ENCODE results near the gene KIAA1328. TPM values are rescaled to one million over a fixed set of nuclear protein-coding genes. Genes with fewer than 3 reads are reported as not detected.
A peak's percentile ranks its signal among the peaks of the same experiment; 100 is the strongest.

The KIAA1328 gene
- total and polyA plus RNA-seq, 4 donors = 2.0 to 21.1 (median 12.8) TPM

DNA sequence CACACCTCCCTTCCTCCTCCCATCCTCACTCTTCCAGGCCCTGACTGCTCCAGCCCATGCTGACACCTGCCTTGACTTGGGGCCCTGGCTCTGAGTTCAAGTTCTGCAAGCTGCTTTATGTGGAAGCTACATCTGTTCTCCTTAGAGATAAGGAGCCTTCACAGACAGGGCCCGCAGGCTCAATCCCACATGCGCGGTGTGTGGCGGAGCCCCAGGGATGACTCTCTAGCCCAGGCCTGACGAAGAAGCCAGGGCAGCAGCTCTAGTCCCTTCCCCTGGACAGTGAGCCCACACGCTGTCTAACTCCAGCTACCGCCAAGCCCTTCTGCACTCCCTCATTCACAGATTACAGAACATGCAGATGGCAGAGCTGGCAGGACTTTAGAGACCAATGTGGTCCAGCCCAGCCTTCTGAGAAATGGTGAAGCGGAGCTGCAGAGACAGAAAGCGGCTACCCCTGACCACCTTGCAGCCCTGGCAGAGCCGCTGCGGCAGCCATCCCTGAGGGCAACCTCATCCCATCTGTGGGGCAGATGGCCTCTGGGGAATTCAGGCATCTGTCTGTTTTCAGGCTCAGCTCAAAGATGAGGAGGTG is 432.4 kb downstream of the KIAA1328 start:
- no peaks in the 10 kb centered on the region for H3K4me1 ChIP-seq (ENCODE audit: control insufficient read depth in 1 of 2, insufficient read depth in 2 of 2, low read length in 2 of 2)
- H3K9me3 ChIP-seq (ENCODE audit: control insufficient read depth, low read length) = no peaks in the 10 kb centered on the region
- no peak overlapping the region for H3K4me3 ChIP-seq (ENCODE audit: low read length in 2 of 2)
- 85 to 87% methylated on average over 11 of the region's 11 CpGs for WGBS, 2 donors
- intact Hi-C loops (cut with DNase I) = no loop called here
- H3K36me3 ChIP-seq (ENCODE audit: control insufficient read depth in 1 of 2, insufficient read depth in 2 of 2, low read length in 1 of 2) = no peaks in the 10 kb centered on the region
- no peak for ATAC-seq (ENCODE audit: low FRiP score)
- no peaks in the 10 kb centered on the region for H3K27me3 ChIP-seq (ENCODE audit: control insufficient read depth in 1 of 2, insufficient read depth in 2 of 2, low read length in 1 of 2)
- DNase-seq = peak in 1 of 2 donors; percentile 53
- no peak overlapping the region for H3K27ac ChIP-seq (ENCODE audit: low read depth in 1 of 2, low read length in 2 of 2)

DNA sequence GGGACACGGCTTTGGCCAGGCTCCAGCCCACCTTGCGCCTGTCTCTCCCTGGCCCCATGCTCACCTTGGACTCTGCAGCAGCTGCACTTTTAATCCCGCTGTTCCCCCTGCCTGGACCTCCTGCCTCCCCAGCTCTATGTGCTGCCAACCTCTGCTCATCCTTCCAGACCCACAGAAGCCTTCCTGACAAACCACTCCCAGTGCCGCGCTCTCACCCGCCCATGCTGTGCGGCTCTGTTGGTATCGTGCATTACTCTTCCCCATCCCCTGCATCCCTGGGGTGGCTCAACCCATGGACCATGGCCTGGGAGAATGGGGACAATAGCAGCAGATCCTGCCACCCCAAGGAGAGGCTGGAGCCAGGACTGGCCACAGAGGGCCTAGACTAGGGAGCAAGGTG is 433.1 kb downstream of the KIAA1328 start:
- WGBS, 2 donors = 87 to 88% methylated on average over 8 of the region's 8 CpGs
- no peak for ATAC-seq (ENCODE audit: low FRiP score)
- Histone ChIP-seq H3K4me1 (ENCODE audit: control insufficient read depth in 1 of 2, insufficient read depth in 2 of 2, low read length in 2 of 2) (no peaks in the 10 kb centered on the region), H3K27me3 (ENCODE audit: control insufficient read depth in 1 of 2, insufficient read depth in 2 of 2, low read length in 1 of 2) (no peaks in the 10 kb centered on the region), H3K36me3 (ENCODE audit: control insufficient read depth in 1 of 2, insufficient read depth in 2 of 2, low read length in 1 of 2) (no peaks in the 10 kb centered on the region), H3K27ac (ENCODE audit: low read depth in 1 of 2, low read length in 2 of 2) (no peak overlapping the region), H3K9me3 (ENCODE audit: control insufficient read depth, low read length) (no peaks in the 10 kb centered on the region), H3K4me3 (ENCODE audit: low read length in 2 of 2) (no peak overlapping the region)
- intact Hi-C loops (cut with DNase I) = no loop called here
- DNase-seq = peak in 1 of 2 donors; percentile 43

DNA sequence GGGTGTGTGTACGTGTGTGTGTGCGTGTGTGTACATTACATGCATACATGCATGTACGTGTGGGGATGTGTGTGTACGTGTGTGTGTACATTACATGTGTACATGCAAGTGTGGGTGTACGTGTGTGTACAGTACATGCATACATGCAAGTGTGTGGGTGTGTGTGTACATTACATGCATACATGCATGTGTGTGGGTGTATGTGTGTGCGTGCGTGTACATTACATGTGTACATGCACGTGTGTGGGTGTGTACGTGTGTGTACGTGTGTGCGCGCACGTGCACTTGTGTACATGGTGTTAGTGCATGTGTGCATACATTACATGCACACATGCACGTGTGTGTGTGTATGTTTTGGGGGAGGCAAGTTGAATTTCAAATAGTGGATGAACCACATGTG is 436.0 kb downstream of the KIAA1328 start:
- intact Hi-C loops (cut with DNase I) = no loop called here
- no peak for ATAC-seq (ENCODE audit: low FRiP score)

DNA sequence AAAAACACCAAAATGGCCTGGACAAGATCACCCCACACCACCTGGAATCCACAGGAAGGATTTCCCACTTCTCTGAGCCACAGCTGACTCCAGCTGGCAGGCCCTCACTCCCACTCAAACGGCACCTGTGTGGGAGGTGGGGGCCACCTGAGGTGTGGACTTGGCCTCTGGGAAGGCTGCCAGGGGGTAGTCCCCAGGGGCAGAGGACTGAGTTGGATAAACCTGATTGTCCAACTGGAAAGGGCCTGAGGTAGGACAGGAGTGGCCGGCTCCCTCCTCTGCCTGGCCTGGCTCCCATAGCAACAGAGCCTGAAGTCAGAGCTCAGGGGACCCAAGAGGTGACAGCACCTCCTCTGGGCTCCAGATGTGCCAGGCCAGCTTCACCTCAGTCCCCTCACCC is 436.5 kb downstream of the KIAA1328 start:
- Histone ChIP-seq H3K36me3 (ENCODE audit: control insufficient read depth in 1 of 2, insufficient read depth in 2 of 2, low read length in 1 of 2) (no peaks in the 10 kb centered on the region), H3K9me3 (ENCODE audit: control insufficient read depth, low read length) (no peaks in the 10 kb centered on the region), H3K27ac (ENCODE audit: low read depth in 1 of 2, low read length in 2 of 2) (no peak overlapping the region), H3K4me3 (ENCODE audit: low read length in 2 of 2) (no peak overlapping the region), H3K4me1 (ENCODE audit: control insufficient read depth in 1 of 2, insufficient read depth in 2 of 2, low read length in 2 of 2) (no peaks in the 10 kb centered on the region), H3K27me3 (ENCODE audit: control insufficient read depth in 1 of 2, insufficient read depth in 2 of 2, low read length in 1 of 2) (no peaks in the 10 kb centered on the region)
- no peak for DNase-seq
- 38 to 56% methylated on average over 2 of the region's 2 CpGs for WGBS, 2 donors
- intact Hi-C loops (cut with DNase I) = no loop called here
- ATAC-seq (ENCODE audit: low FRiP score) = no peak

More for the DNA sequence above, 436.0 kb downstream of the KIAA1328 start:
- 93% methylated on average over 14 of the region's 14 CpGs for WGBS, 2 donors
- Histone ChIP-seq H3K9me3 (ENCODE audit: control insufficient read depth, low read length) (no peaks in the 10 kb centered on the region), H3K27ac (ENCODE audit: low read depth in 1 of 2, low read length in 2 of 2) (no peak overlapping the region), H3K4me1 (ENCODE audit: control insufficient read depth in 1 of 2, insufficient read depth in 2 of 2, low read length in 2 of 2) (no peaks in the 10 kb centered on the region), H3K4me3 (ENCODE audit: low read length in 2 of 2) (no peak overlapping the region), H3K27me3 (ENCODE audit: control insufficient read depth in 1 of 2, insufficient read depth in 2 of 2, low read length in 1 of 2) (no peaks in the 10 kb centered on the region), H3K36me3 (ENCODE audit: control insufficient read depth in 1 of 2, insufficient read depth in 2 of 2, low read length in 1 of 2) (no peaks in the 10 kb centered on the region)
- DNase-seq = no peak

DNA sequence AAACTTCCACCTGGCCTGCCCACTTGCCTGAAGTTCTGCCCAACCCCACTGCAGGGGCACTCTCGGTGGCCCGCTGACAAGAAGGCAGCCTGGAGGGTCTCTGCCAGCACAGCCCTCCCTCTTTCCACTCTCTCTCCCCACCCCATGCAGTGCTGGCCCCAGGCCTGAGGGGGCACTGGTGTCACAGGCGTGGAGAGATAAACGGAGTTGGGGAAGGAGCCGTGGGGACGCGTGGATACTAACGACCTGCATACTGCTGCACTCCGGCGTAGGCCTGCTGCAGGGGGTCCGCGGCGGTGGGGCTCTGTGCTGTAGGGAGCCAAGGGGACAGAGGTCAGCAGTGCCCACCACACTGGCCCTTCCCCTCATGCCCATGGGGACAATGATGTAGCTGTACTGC is 437.4 kb downstream of the KIAA1328 start:
- Histone ChIP-seq H3K27ac (ENCODE audit: low read depth in 1 of 2, low read length in 2 of 2) (no peak overlapping the region), H3K4me3 (ENCODE audit: low read length in 2 of 2) (no peak overlapping the region), H3K9me3 (ENCODE audit: control insufficient read depth, low read length) (no peaks in the 10 kb centered on the region), H3K36me3 (ENCODE audit: control insufficient read depth in 1 of 2, insufficient read depth in 2 of 2, low read length in 1 of 2) (no peaks in the 10 kb centered on the region), H3K4me1 (ENCODE audit: control insufficient read depth in 1 of 2, insufficient read depth in 2 of 2, low read length in 2 of 2) (no peaks in the 10 kb centered on the region), H3K27me3 (ENCODE audit: control insufficient read depth in 1 of 2, insufficient read depth in 2 of 2, low read length in 1 of 2) (no peaks in the 10 kb centered on the region)
- 25 to 30% methylated on average over 13 of the region's 13 CpGs for WGBS, 2 donors
- DNase-seq = no peak
- no peak for ATAC-seq (ENCODE audit: low FRiP score)
- intact Hi-C loops (cut with DNase I) = no loop called here

DNA sequence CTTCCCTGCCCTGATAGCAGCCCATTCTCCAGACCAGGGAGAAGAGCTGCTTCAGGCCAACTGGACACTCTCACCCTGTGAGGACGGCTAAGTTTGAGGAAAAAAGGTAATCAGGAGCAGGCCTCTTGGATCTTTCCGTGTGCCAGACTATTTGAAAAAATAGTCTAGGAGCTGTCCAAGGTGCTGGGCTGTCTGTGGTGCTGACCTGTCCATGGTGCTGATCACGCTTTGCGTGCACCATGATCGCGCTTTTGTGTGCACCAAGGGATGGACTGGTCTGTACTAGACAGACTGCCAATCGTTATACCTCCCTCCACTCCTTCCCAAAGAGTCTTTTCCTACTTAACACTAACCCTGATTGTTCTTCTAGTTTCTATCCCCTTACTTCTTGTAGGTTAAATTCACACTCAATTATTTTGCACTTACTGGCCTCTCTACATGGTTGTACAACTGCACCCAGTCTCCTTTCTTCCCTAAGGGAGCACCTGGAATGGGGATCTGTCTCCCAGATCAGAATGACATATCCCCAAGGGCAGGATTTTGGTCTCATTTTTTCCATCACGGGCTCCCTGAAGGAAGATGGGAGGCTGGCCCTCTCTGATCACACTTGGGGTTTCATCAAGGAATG is 441.2 kb downstream of the KIAA1328 start:
- Histone ChIP-seq H3K4me3 (ENCODE audit: low read length in 2 of 2) (no peak overlapping the region), H3K27me3 (ENCODE audit: control insufficient read depth in 1 of 2, insufficient read depth in 2 of 2, low read length in 1 of 2) (peaks cover 0 to 3% of the 10 kb centered on the region in 2 donors), H3K4me1 (ENCODE audit: control insufficient read depth in 1 of 2, insufficient read depth in 2 of 2, low read length in 2 of 2) (no peaks in the 10 kb centered on the region), H3K9me3 (ENCODE audit: control insufficient read depth, low read length) (no peaks in the 10 kb centered on the region), H3K36me3 (ENCODE audit: control insufficient read depth in 1 of 2, insufficient read depth in 2 of 2, low read length in 1 of 2) (no peaks in the 10 kb centered on the region), H3K27ac (ENCODE audit: low read depth in 1 of 2, low read length in 2 of 2) (no peak overlapping the region)
- WGBS, 2 donors = 14 to 16% methylated on average over 8 of the region's 8 CpGs
- ATAC-seq (ENCODE audit: low FRiP score) = no peak
- intact Hi-C loops (cut with DNase I) = no loop called here
- no peak for DNase-seq

DNA sequence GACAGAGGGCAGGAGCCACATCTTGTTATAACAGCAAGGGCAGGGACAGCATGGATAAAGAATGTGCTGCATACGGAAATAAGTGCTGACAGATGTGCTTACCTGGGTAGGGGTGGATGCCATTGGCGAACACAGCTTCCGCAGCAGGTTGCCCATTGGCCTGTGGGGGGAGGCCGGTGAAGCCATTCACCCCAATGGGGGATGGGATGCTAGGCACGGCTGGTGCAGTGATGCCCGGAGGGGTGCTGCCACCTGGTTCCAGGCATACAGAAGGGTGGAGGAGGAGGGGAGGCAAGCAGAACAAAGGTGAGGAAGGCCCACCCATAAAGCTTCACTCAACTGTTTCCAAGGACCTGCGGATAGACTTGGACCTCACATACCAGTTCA is 441.7 kb downstream of the KIAA1328 start:
- H3K4me1 ChIP-seq (ENCODE audit: control insufficient read depth in 1 of 2, insufficient read depth in 2 of 2, low read length in 2 of 2) = no peaks in the 10 kb centered on the region
- peaks cover 0 to 3% of the 10 kb centered on the region in 2 donors for H3K27me3 ChIP-seq (ENCODE audit: control insufficient read depth in 1 of 2, insufficient read depth in 2 of 2, low read length in 1 of 2)
- H3K4me3 ChIP-seq (ENCODE audit: low read length in 2 of 2) = no peak overlapping the region
- H3K9me3 ChIP-seq (ENCODE audit: control insufficient read depth, low read length) = peaks cover 1% of the 10 kb centered on the region
- 81 to 88% methylated on average over 7 of the region's 7 CpGs for WGBS, 2 donors
- H3K36me3 ChIP-seq (ENCODE audit: control insufficient read depth in 1 of 2, insufficient read depth in 2 of 2, low read length in 1 of 2) = no peaks in the 10 kb centered on the region
- intact Hi-C loops (cut with DNase I) = no loop called here
- no peak overlapping the region for H3K27ac ChIP-seq (ENCODE audit: low read depth in 1 of 2, low read length in 2 of 2)
- DNase-seq (no peak), ATAC-seq (ENCODE audit: low FRiP score) (no peak)

DNA sequence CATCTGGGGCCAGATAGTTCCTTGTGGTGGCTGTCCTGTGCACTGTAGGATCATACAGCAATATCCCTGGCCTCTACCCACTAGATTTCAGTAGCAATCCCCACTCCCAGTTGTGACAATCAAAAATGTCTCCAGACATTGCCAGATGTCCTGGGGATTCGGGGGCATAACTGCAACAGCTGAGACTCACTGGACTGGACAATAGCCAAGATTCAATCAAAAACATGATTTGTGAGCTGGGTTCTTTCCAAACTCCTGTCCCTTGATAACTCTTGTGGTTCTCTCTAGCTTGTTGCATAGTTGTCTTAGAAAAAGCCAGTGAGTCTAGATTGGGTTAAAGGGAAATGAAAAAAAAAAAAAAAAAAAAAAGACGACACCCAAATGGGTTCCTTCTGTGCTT is 443.3 kb downstream of the KIAA1328 start:
- Histone ChIP-seq H3K4me1 (ENCODE audit: control insufficient read depth in 1 of 2, insufficient read depth in 2 of 2, low read length in 2 of 2) (no peaks in the 10 kb centered on the region), H3K27ac (ENCODE audit: low read depth in 1 of 2, low read length in 2 of 2) (no peak overlapping the region), H3K36me3 (ENCODE audit: control insufficient read depth in 1 of 2, insufficient read depth in 2 of 2, low read length in 1 of 2) (no peaks in the 10 kb centered on the region), H3K9me3 (ENCODE audit: control insufficient read depth, low read length) (peaks cover 1% of the 10 kb centered on the region), H3K27me3 (ENCODE audit: control insufficient read depth in 1 of 2, insufficient read depth in 2 of 2, low read length in 1 of 2) (peaks cover 0 to 3% of the 10 kb centered on the region in 2 donors), H3K4me3 (ENCODE audit: low read length in 2 of 2) (no peak overlapping the region)
- ATAC-seq (ENCODE audit: low FRiP score) = no peak
- no peak for DNase-seq
- intact Hi-C loops (cut with DNase I) = no loop called here
- whole genome bisulfite sequencing, 2 donors = 14 to 18% methylated on average over 2 of the region's 2 CpGs

DNA sequence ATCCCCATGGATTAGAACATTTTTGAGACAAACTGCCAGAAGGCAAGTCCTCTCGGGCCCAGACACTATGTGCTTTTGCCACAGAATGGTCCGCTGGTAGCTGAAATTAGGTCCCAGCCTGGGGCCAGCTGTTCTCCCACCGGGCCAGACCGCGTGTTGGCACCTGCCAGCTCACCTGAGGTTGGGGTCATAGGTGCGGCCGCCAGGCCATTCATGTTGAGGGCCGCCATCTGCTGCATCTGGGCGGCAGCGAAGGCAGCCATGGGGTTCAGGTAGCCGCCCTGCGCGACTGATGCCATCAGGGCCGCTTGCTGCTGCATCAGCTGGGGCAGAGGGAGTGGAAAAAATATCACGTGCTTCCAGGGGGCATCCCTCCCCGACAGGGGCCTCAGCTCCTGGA is 443.9 kb downstream of the KIAA1328 start:
- DNase-seq (no peak), ATAC-seq (ENCODE audit: low FRiP score) (no peak)
- H3K9me3 ChIP-seq (ENCODE audit: control insufficient read depth, low read length) = peaks cover 1% of the 10 kb centered on the region
- H3K27me3 ChIP-seq (ENCODE audit: control insufficient read depth in 1 of 2, insufficient read depth in 2 of 2, low read length in 1 of 2) = peaks cover 0 to 3% of the 10 kb centered on the region in 2 donors
- 83 to 87% methylated on average over 16 of the region's 16 CpGs for WGBS, 2 donors
- no peak overlapping the region for H3K4me3 ChIP-seq (ENCODE audit: low read length in 2 of 2)
- H3K4me1 ChIP-seq (ENCODE audit: control insufficient read depth in 1 of 2, insufficient read depth in 2 of 2, low read length in 2 of 2) = no peaks in the 10 kb centered on the region
- intact Hi-C loops (cut with DNase I) = no loop called here
- H3K27ac ChIP-seq (ENCODE audit: low read depth in 1 of 2, low read length in 2 of 2) = no peak overlapping the region
- no peaks in the 10 kb centered on the region for H3K36me3 ChIP-seq (ENCODE audit: control insufficient read depth in 1 of 2, insufficient read depth in 2 of 2, low read length in 1 of 2)
